ENCODE results near the gene MCM10.

Gene MCM10

GRCh38 chr10:13180788-13181187, 19.4 kb downstream of the MCM10 start:
- no peak for TF ChIP-seq CTCF (IDR thresholded peaks at IDR 0.05; ENCODE audit: low read depth, low read length)
- no peak for DNase-seq
- Histone ChIP-seq H3K36me3 (peaks cover 78% of the 10 kb centered on the region), H3K27me3 (no peaks in the 10 kb centered on the region), H3K4me3 (ENCODE audit: low read depth, low read length) (no peak overlapping the region), H3K4me1 (no peaks in the 10 kb centered on the region), H3K9me3 (no peaks in the 10 kb centered on the region)

GRCh38 chr10:13182424-13182823, 21.1 kb downstream of the MCM10 start:
- Histone ChIP-seq H3K4me1 (no peaks in the 10 kb centered on the region), H3K27me3 (no peaks in the 10 kb centered on the region), H3K4me3 (ENCODE audit: low read depth, low read length) (no peak overlapping the region), H3K36me3 (peaks cover 79% of the 10 kb centered on the region), H3K9me3 (no peaks in the 10 kb centered on the region)
- no peak for TF ChIP-seq CTCF (IDR thresholded peaks at IDR 0.05; ENCODE audit: low read depth, low read length)
- no peak for DNase-seq

- TF ChIP-seq CTCF (IDR thresholded peaks at IDR 0.05; ENCODE audit: low read depth, low read length) = no peak
- Histone ChIP-seq H3K4me3 (ENCODE audit: low read depth, low read length) (no peak overlapping the region), H3K27me3 (no peaks in the 10 kb centered on the region), H3K9me3 (no peaks in the 10 kb centered on the region), H3K36me3 (peaks cover 78% of the 10 kb centered on the region), H3K4me1 (no peaks in the 10 kb centered on the region)
- no peak for DNase-seq
These were observed 22.3 kb downstream of the MCM10 start for GRCh38 chr10:13183625-13184024.

GRCh38 chr10:13184276-13184675, 22.9 kb downstream of the MCM10 start:
- Histone ChIP-seq H3K4me1 (no peaks in the 10 kb centered on the region), H3K4me3 (ENCODE audit: low read depth, low read length) (no peak overlapping the region), H3K36me3 (peaks cover 77% of the 10 kb centered on the region), H3K27me3 (no peaks in the 10 kb centered on the region), H3K9me3 (no peaks in the 10 kb centered on the region)
- TF ChIP-seq CTCF (IDR thresholded peaks at IDR 0.05; ENCODE audit: low read depth, low read length) = no peak
- DNase-seq = no peak

- Histone ChIP-seq H3K9me3 (no peaks in the 10 kb centered on the region), H3K4me1 (no peaks in the 10 kb centered on the region), H3K36me3 (peaks cover 81% of the 10 kb centered on the region), H3K4me3 (ENCODE audit: low read depth, low read length) (no peak overlapping the region), H3K27me3 (no peaks in the 10 kb centered on the region)
- no peak for TF ChIP-seq CTCF (IDR thresholded peaks at IDR 0.05; ENCODE audit: low read depth, low read length)
- no peak for DNase-seq
These were observed 23.6 kb downstream of the MCM10 start for GRCh38 chr10:13184730-13185514.

- Histone ChIP-seq H3K9me3 (no peaks in the 10 kb centered on the region), H3K36me3 (peaks cover 76% of the 10 kb centered on the region), H3K4me3 (ENCODE audit: low read depth, low read length) (no peak overlapping the region), H3K27me3 (no peaks in the 10 kb centered on the region), H3K4me1 (no peaks in the 10 kb centered on the region)
- no peak for DNase-seq
- no peak for TF ChIP-seq CTCF (IDR thresholded peaks at IDR 0.05; ENCODE audit: low read depth, low read length)
These were observed 25.8 kb downstream of the MCM10 start for GRCh38 chr10:13187135-13187534.
